BE2C (cell line): Measurements from ENCODE around the gene ATP5F1D.

Experiments used
- DNase-seq: peaks from one replicate; pipeline ENCODE4 v3.0.0-alpha.2; 2020
- H3K27me3 ChIP-seq: fragments of 250-450 bp; sonication (Bioruptor Pico); 2 replicates; pipeline ENCODE4 v1.5.1; 2020; ENCODE audit warnings: mild to moderate bottlenecking
- H3K36me3 ChIP-seq: fragments of 250-450 bp; sonication (Bioruptor Pico); 2 replicates; pipeline ENCODE4 v1.5.1; 2020; ENCODE audit warnings: mild to moderate bottlenecking
- H3K4me1 ChIP-seq: fragments of 250-450 bp; sonication (Bioruptor Pico); 2 replicates; pipeline ENCODE4 v1.5.1; 2020
- H3K4me3 ChIP-seq: 2 replicates; pipeline ENCODE4 v1.5.1; 2011; ENCODE audit warnings: low read depth, low read length
- H3K9me3 ChIP-seq: fragments of 250-450 bp; sonication (Bioruptor Pico); 2 replicates; pipeline ENCODE4 v1.5.1; 2020
- TF ChIP-seq, protein P1 (sequence below): IDR thresholded peaks from 2 replicates; pipeline ENCODE4 v1.5.1; 2012; ENCODE audit warnings: mild to moderate bottlenecking, low read depth, low read length

Gene ATP5F1D

DNA sequence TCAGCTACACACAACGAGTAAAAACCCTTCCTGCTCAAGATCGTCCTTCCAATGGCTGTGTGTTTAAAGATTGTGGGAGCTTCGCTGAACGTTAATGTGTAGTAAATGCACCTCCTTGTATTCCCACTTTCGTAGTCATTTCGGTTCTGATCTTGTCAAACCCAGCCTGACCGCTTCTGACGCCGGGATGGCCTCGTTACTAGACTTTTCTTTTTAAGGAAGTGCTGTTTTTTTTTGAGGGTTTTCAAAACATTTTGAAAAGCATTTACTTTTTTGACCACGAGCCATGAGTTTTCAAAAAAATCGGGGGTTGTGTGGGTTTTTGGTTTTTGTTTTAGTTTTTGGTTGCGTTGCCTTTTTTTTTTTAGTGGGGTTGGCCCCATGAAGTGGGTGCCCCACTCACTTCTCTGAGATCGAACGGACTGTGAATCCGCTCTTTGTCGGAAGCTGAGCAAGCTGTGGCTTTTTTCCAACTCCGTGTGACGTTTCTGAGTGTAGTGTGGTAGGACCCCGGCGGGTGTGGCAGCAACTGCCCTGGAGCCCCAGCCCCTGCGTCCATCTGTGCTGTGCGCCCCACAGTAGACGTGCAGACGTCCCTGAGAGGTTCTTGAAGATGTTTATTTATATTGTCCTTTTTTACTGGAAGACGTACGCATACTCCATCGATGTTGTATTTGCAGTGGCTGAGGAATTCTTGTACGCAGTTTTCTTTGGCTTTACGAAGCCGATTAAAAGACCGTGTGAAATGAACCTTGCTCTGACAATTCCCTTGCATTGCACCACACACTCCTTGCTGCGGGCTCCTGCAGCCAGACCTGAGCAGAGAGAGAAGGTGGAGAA lies 31.1 kb downstream of the ATP5F1D start:
- H3K4me3 ChIP-seq = no peak overlapping the region
- DNase-seq = no peak
- H3K4me1 ChIP-seq = peaks cover 19% of the 10 kb centered on the region
- H3K9me3 ChIP-seq = no peaks in the 10 kb centered on the region
- peaks cover 48% of the 10 kb centered on the region for H3K36me3 ChIP-seq
- TF ChIP-seq, protein P1, sequence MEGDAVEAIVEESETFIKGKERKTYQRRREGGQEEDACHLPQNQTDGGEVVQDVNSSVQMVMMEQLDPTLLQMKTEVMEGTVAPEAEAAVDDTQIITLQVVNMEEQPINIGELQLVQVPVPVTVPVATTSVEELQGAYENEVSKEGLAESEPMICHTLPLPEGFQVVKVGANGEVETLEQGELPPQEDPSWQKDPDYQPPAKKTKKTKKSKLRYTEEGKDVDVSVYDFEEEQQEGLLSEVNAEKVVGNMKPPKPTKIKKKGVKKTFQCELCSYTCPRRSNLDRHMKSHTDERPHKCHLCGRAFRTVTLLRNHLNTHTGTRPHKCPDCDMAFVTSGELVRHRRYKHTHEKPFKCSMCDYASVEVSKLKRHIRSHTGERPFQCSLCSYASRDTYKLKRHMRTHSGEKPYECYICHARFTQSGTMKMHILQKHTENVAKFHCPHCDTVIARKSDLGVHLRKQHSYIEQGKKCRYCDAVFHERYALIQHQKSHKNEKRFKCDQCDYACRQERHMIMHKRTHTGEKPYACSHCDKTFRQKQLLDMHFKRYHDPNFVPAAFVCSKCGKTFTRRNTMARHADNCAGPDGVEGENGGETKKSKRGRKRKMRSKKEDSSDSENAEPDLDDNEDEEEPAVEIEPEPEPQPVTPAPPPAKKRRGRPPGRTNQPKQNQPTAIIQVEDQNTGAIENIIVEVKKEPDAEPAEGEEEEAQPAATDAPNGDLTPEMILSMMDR = no peak
- H3K27me3 ChIP-seq = no peaks in the 10 kb centered on the region

DNA sequence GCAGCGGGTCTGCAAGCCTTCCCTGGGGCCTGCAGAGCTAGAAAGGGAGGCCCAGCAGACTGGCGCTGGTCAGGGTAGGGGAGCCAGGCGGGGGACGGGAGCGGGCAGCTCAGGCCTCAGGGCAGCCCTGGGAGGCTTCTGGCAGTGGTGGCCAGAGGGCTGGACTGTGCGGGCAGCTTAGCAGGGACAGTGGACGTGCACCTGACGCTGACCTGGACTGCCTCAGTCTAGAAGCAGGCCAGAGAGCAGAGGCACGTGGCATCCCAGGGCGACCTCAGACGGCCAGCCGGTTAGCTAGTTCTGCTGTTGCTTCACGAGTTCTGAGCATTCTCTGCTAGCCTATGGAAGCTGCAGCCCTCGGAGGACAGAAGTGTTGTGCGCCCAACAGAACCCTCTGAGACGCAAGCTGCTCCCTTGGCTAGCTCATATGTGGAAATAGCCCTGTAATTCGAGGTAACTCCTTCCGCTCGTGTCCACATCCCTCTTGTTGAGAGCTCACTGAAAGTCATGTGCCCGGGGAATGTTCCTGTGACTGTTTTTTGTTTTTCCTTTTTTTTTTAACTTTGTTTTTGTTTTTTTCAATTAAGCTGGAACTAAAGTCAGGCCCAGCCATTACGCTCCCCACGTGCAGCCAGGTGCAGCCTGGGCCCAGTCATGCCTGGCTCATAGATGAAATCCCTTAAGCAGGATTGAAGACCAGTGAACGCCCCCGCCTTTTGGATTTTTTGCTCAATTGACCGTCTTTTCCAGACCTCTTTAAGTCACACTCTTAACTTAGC lies 31.9 kb downstream of the ATP5F1D start:
- Histone ChIP-seq H3K4me1 (peaks cover 16% of the 10 kb centered on the region), H3K27me3 (no peaks in the 10 kb centered on the region), H3K9me3 (no peaks in the 10 kb centered on the region), H3K36me3 (peaks cover 50% of the 10 kb centered on the region), H3K4me3 (no peak overlapping the region)
- TF ChIP-seq, protein P1 = no peak
- no peak for DNase-seq

DNA sequence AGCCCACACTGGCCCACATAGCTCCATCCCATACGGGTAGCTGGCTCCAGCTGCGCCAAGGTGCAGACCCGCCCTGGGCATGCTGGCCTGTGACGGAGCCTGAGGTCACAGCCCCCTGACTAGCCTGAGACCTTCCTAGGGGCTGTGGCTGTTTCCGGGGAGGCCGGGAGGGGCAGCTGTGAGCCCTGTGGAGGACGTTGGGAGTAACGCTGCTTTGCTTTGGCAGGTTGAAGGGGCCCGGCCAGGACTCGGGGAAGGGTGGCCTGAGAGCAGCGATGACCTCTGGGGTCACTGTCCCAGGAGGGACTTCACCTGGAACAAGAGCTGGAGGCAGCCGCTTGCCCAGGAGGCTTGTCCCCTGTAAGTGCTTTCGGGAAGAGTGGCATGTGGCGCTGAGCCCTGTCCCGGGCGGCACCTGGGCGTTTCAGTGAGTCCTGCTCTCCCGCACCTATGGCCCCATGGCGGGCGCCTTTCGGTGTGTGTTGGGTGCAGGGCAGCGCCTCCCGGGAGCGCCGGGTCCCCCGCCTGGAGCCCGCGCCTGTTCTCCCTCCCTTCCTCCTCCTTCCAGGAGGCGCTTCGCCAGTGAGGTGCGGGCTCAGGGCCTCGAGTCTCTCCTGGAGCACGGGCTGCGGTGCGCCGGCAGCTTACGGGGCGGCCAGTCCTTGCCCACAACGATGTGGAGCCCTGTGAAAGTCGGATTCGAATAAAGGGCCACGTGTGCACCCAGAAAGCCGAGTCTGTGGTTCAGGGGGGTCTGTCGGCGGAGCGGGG lies 32.7 kb downstream of the ATP5F1D start:
- H3K27me3 ChIP-seq = no peaks in the 10 kb centered on the region
- H3K4me3 ChIP-seq = peak overlapping the region; percentile 64
- no peaks in the 10 kb centered on the region for H3K9me3 ChIP-seq
- H3K4me1 ChIP-seq = peaks cover 12% of the 10 kb centered on the region
- TF ChIP-seq, protein P1 = 0 out of 2 replicates have a peak, but pooled peaks have one; percentile 13
- H3K36me3 ChIP-seq = peaks cover 55% of the 10 kb centered on the region
- no peak for DNase-seq

DNA sequence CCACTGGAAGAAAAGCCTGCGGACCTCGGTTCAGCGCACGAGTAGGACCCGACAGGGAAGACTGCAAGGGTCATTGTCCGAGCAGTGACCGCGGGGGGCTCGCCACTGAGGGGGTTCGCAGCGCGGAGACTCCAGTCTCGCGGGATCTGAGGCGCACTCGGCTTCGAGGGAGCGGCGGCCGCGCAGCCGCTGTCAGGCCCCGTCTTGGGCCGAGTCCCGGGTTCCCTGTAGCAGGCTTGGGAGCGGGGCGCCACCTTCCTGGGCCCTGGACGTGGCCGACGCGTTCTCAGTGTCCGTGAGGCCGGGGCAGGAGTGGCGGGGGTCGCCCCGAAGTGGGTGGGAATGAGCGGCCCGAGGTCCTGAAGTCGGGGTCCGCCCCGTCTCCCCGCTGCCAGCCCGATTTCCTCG lies 33.3 kb downstream of the ATP5F1D start:
- DNase-seq = peak; percentile 58
- TF ChIP-seq, protein P1 = no peak
- peaks cover 58% of the 10 kb centered on the region for H3K36me3 ChIP-seq
- H3K4me3 ChIP-seq = peak overlapping the region; percentile 64
- peaks cover 12% of the 10 kb centered on the region for H3K4me1 ChIP-seq
- no peaks in the 10 kb centered on the region for H3K9me3 ChIP-seq
- no peaks in the 10 kb centered on the region for H3K27me3 ChIP-seq

DNA sequence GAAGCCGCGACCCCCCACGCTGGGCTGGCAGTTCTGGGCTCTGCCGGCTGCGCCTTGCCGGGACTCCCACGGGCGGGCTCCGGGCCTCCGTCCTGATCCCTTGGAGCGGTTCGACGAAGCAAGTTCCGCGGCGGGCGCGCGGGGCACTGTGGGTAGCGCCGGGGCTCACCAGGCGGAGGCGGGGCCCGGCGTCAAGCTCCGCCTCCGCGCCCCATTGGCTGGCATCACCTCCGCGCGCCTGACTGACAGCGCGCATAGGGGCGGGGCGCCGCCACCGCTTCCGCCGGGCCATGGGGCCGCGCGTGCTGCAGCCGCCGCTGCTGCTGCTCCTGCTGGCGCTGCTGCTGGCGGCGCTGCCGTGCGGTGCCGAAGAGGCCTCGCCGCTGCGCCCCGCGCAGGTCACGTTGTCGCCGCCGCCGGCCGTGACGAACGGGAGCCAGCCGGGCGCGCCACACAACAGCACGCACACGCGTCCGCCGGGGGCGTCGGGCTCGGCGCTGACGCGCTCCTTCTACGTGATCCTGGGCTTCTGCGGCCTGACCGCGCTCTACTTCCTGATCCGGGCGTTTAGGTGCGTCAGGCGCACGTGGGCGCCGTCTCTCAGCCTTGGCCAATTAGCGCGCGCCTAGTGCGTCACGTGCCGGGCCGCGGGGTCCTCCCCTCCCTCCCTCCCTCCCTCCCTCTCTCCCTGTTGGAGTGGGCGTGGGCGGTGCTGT lies 33.9 kb downstream of the ATP5F1D start, which contains the start of gene FAM174C:
Gene FAM174C, plus strand, starts transcription at position 271 of the 716 bp plus-strand sequence. Its CDS starts 20 bp downstream, at position 291.
- Histone ChIP-seq H3K4me3 (peak within 1 kb of the TSS; percentile 64), H3K4me1 (peaks cover 12% of the 10 kb centered on the region), H3K27me3 (no peaks in the 10 kb centered on the region), H3K36me3 (peaks cover 57% of the 10 kb centered on the region), H3K9me3 (no peaks in the 10 kb centered on the region)
- TF ChIP-seq, protein P1 = no peak
- DNase-seq = peak; percentile 97
